Thoracic aorta (tissue), 2 donors: ENCODE results near the gene CDCA4. TPM values are rescaled to one million over a fixed set of nuclear protein-coding genes. Genes with fewer than 3 reads are reported as not detected.
A peak's percentile ranks its signal among the peaks of the same experiment; 100 is the strongest.
"Not testable (repeated sequence)": the region's sequence is repeated elsewhere in the genome, so short reads cannot be mapped to it uniquely, and the experiment has no call there.

ENCODE experiments used
- ATAC-seq: fragments of 150-250 bp; one replicate; pipeline ENCODE4 v1.8.0; 2017; ENCODE audit warnings: low read depth; ENCODE audit not compliant: insufficient number of reproducible peaks, low FRiP score
- DNase-seq: peaks from one replicate; pipeline ENCODE4 v3.0.0-alpha.2; 2020; ENCODE audit warnings: low spot score
- H3K27ac ChIP-seq, 2 donors: fragments of 200-600 bp; sonication (generic); 1 replicate in 1 of 2; 2 replicates in 1 of 2; pipeline ENCODE4 v1.5.1; 2016; ENCODE audit warnings: mild to moderate bottlenecking in 2 of 2, moderate library complexity in 2 of 2
- H3K27me3 ChIP-seq: fragments of 200-600 bp; sonication (generic); replicated peaks from 2 replicates; pipeline ENCODE4 v1.6.0; 2016; ENCODE audit warnings: mild to moderate bottlenecking; ENCODE audit not compliant: insufficient read depth
- H3K36me3 ChIP-seq: fragments of 200-600 bp; sonication (generic); one replicate; pipeline ENCODE4 v1.5.1; 2016
- H3K4me1 ChIP-seq, 2 donors: fragments of 200-600 bp; sonication (generic); 1 replicate in 1 of 2; 2 replicates in 1 of 2; pipeline versions ENCODE4 v1.5.1 to v1.6.0; 2016; ENCODE audit warnings: low read depth in 2 of 2, mild to moderate bottlenecking in 1 of 2; ENCODE audit not compliant: control insufficient read depth in 1 of 2
- H3K4me3 ChIP-seq: fragments of 200-600 bp; sonication (generic); 2 replicates; pipeline ENCODE4 v1.5.1; 2016; ENCODE audit warnings: mild to moderate bottlenecking
- H3K9me3 ChIP-seq: fragments of 200-600 bp; sonication (generic); 2 replicates; pipeline ENCODE4 v1.5.1; 2016
- CTCF ChIP-seq: fragments of 200-600 bp; sonication (generic); IDR thresholded peaks from one replicate; pipeline ENCODE4 v1.5.1; 2019; ENCODE audit warnings: antibody characterized with exemption
- total RNA-seq, 2 donors: library from RNA; depleted of rRNA; stranded (reverse); fragments of >200 nt; gene quantifications; one replicate each; pipeline versions ENCODE4 v1.1.0 to v1.2.3, GENCODE V29; 2016

Gene CDCA4
- total RNA-seq, 2 donors from 2014 or later, result 1.6 to 6.5 TPM

GRCh38 chr14:105064001-105064400, 43.1 kb upstream of the CDCA4 start:
- no peak for ATAC-seq
- TF ChIP-seq CTCF, result no peak
- Histone ChIP-seq H3K27me3 (no peaks in the 10 kb centered on the region), H3K4me1 (peaks cover 0 to 4% of the 10 kb centered on the region in 2 donors), H3K27ac (no peak overlapping the region), H3K36me3 (no peaks in the 10 kb centered on the region), H3K9me3 (no peaks in the 10 kb centered on the region), H3K4me3 (peak overlapping the region; percentile 59)
- no peak for DNase-seq

GRCh38 chr14:105063506-105063905, 42.6 kb upstream of the CDCA4 start:
- H3K27ac ChIP-seq, H3K4me1 ChIP-seq: not testable (repeated sequence)

GRCh38 chr14:105063056-105063455, 42.2 kb upstream of the CDCA4 start:
- no peaks in the 10 kb centered on the region for H3K36me3 ChIP-seq
- H3K9me3 ChIP-seq, result no peaks in the 10 kb centered on the region
- H3K27ac ChIP-seq, result no peak overlapping the region
- TF ChIP-seq CTCF, result no peak
- H3K4me1 ChIP-seq, result peaks cover 0 to 4% of the 10 kb centered on the region in 2 donors
- ATAC-seq (no peak), DNase-seq (no peak)
- H3K4me3 ChIP-seq, result peak overlapping the region; percentile 11
- no peaks in the 10 kb centered on the region for H3K27me3 ChIP-seq

More at GRCh38 chr14:105063506-105063905, 42.6 kb upstream of the CDCA4 start:
- H3K36me3 ChIP-seq, H3K9me3 ChIP-seq, ATAC-seq, DNase-seq, H3K27me3 ChIP-seq: not testable (repeated sequence)
- H3K4me3 ChIP-seq, result peak overlapping the region; percentile 59

- TF ChIP-seq CTCF, result no peak
- Histone ChIP-seq H3K36me3 (no peaks in the 10 kb centered on the region), H3K27ac (no peak overlapping the region), H3K4me1 (peaks cover 0 to 4% of the 10 kb centered on the region in 2 donors), H3K9me3 (no peaks in the 10 kb centered on the region), H3K4me3 (peak overlapping the region; percentile 38), H3K27me3 (no peaks in the 10 kb centered on the region)
- DNase-seq, result no peak
- no peak for ATAC-seq
Measured at GRCh38 chr14:105062048-105062433, 41.2 kb upstream of the CDCA4 start.

- ATAC-seq (no peak), DNase-seq (no peak)
- Histone ChIP-seq H3K4me3 (peak overlapping the region; percentile 38), H3K36me3 (no peaks in the 10 kb centered on the region), H3K4me1 (peaks cover 0 to 4% of the 10 kb centered on the region in 2 donors), H3K27me3 (no peaks in the 10 kb centered on the region), H3K9me3 (no peaks in the 10 kb centered on the region), H3K27ac (peak overlapping the region in 1 of 2 donors; percentile 18)
- no peak for TF ChIP-seq CTCF
Measured at GRCh38 chr14:105061428-105062047, 40.7 kb upstream of the CDCA4 start.
